WERI-Rb-1 (cell line): ENCODE data around the gene FOXJ2.
"Not testable (repeated sequence)": the region's sequence is repeated elsewhere in the genome, so short reads cannot be mapped to it uniquely, and the experiment has no call there.

ENCODE experiments used
- DNase-seq: peaks from one replicate; pipeline ENCODE4 v3.0.0-alpha.2; 2020
- H3K27ac ChIP-seq: fragments of 250-450 bp; sonication (Bioruptor Pico); 2 replicates; pipeline ENCODE4 v1.5.1; 2020; ENCODE audit warnings: mild to moderate bottlenecking, moderate library complexity
- H3K27me3 ChIP-seq: fragments of 250-450 bp; sonication (Bioruptor Pico); 2 replicates; pipeline ENCODE4 v1.5.1; 2021; ENCODE audit warnings: mild to moderate bottlenecking, low read depth, moderate library complexity; ENCODE audit not compliant: insufficient read depth, severe bottlenecking
- H3K36me3 ChIP-seq: fragments of 250-450 bp; sonication (Bioruptor Pico); 2 replicates; pipeline ENCODE4 v1.5.1; 2020; ENCODE audit warnings: mild to moderate bottlenecking, moderate library complexity
- H3K4me3 ChIP-seq: 2 replicates; pipeline ENCODE4 v1.5.1; 2011; ENCODE audit warnings: low read depth, mild to moderate bottlenecking, control low read depth, low read length
- H3K9me3 ChIP-seq: fragments of 250-450 bp; sonication (Bioruptor Pico); 2 replicates; pipeline ENCODE4 v1.5.1; 2021; ENCODE audit warnings: mild to moderate bottlenecking, moderate library complexity; ENCODE audit not compliant: severe bottlenecking
- TF ChIP-seq, protein P1 (sequence below): IDR thresholded peaks from 2 replicates; pipeline ENCODE4 v1.5.1; 2011; ENCODE audit warnings: low read depth, mild to moderate bottlenecking, control low read depth, inconsistent platforms, low read length

The FOXJ2 gene

GRCh38 chr12:8028267-8028666 is 4.2 kb upstream of the FOXJ2 start:
- Histone ChIP-seq H3K4me3 (no peak overlapping the region), H3K27me3 (no peaks in the 10 kb centered on the region), H3K27ac (no peak overlapping the region; the same call in 1 of the 2 replicates), H3K36me3 (no peaks in the 10 kb centered on the region), H3K9me3 (no peaks in the 10 kb centered on the region)
- TF ChIP-seq, protein P1, sequence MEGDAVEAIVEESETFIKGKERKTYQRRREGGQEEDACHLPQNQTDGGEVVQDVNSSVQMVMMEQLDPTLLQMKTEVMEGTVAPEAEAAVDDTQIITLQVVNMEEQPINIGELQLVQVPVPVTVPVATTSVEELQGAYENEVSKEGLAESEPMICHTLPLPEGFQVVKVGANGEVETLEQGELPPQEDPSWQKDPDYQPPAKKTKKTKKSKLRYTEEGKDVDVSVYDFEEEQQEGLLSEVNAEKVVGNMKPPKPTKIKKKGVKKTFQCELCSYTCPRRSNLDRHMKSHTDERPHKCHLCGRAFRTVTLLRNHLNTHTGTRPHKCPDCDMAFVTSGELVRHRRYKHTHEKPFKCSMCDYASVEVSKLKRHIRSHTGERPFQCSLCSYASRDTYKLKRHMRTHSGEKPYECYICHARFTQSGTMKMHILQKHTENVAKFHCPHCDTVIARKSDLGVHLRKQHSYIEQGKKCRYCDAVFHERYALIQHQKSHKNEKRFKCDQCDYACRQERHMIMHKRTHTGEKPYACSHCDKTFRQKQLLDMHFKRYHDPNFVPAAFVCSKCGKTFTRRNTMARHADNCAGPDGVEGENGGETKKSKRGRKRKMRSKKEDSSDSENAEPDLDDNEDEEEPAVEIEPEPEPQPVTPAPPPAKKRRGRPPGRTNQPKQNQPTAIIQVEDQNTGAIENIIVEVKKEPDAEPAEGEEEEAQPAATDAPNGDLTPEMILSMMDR = no peak
- DNase-seq = no peak

DNA sequence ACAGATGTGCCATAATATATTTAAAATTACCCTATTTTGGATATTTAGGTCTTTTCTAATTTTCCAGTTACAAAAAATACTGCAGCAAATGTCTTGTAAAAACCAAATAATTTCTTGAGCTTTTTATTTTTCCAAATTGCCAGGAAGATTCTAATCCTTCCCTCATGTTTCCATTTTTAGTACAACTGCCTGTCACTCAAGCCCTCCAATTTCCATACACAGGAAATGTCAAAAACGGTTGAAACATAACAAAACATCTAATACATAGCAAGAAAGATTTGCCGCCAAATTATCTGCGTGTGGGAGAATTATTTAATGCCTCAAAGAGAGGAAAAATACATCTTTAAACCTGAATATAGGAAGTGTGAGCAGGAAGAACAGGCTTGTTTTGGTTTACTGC is 2.3 kb upstream of the FOXJ2 start:
- TF ChIP-seq, protein P1 = no peak
- Histone ChIP-seq H3K27ac (no peak overlapping the region), H3K4me3 (no peak overlapping the region), H3K9me3 (no peaks in the 10 kb centered on the region), H3K27me3 (no peaks in the 10 kb centered on the region), H3K36me3 (no peaks in the 10 kb centered on the region)
- no peak for DNase-seq

DNA sequence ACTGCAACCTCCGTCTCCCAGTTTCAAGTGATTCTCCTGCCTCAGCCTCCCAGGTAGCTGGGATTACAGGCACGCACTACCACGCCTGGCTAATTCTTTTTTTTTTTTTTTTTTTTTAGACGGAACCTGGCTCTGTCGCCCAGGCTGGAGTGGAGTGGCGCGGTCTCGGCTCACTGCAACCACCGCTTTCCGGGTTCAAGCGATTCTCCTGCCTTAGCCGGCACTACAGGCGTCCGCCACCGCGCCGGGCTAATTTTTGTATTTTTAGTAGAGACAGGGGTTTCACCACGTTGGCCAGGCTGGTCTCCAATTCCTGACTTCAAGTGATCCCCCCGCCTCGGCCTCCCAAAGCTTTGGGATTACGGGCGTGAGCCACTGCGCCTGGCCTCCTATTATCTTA is 1.5 kb upstream of the FOXJ2 start:
- H3K27ac ChIP-seq, H3K4me3 ChIP-seq: not testable (repeated sequence)

DNA sequence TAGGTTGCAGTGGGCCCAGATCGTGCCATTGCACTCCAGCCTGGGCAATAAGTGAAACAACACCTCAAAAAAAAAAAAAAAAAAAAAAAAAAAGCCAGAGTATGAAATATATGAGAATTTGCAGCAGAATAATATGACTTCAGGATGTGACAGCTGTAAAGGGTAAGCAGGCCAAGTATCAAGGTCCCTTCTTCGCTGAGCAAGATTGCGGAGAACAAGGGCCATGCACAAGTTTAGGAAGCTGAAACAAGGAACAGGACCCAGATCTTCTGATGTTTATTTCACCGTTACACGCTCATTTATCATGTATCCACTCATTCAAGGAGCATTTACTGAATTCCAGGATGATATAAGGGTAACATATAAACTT is 659 bp upstream of the FOXJ2 start:
- Histone ChIP-seq H3K27me3 (no peaks in the 10 kb centered on the region), H3K36me3 (no peaks in the 10 kb centered on the region), H3K27ac (peak overlapping the region; percentile 75), H3K4me3 (peak overlapping the region; percentile 90), H3K9me3 (no peaks in the 10 kb centered on the region)
- DNase-seq = no peak
- TF ChIP-seq, protein P1 = no peak

More for the DNA sequence above, 1.5 kb upstream of the FOXJ2 start:
- H3K9me3 ChIP-seq, DNase-seq, H3K36me3 ChIP-seq, H3K27me3 ChIP-seq: not testable (repeated sequence)

- peak overlapping the region; percentile 75 for H3K27ac ChIP-seq
- TF ChIP-seq, protein P1 = no peak
Measured at GRCh38 chr12:8033153-8034044, 883 bp downstream of the FOXJ2 start.

DNA sequence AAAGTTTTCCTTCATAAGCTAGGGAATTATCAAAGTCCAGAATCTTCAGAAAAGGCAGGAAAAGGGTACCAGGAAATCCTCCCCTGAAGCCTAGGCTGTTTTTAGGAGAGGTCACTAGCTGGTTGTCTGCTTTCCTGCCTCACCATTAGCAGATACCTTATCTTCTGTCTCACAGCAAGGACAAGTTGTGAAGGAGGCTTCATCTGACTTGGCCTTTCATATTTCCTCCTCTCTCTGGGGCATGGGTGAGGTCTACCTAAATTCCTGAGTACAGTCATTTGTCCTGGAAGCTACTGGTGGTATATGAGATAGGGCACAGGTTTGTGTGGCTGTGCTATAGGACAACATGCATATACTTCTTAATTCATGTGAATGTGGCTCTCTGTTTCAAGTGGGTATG is 2.3 kb downstream of the FOXJ2 start:
- Histone ChIP-seq H3K27me3 (no peaks in the 10 kb centered on the region), H3K36me3 (no peaks in the 10 kb centered on the region), H3K27ac (no peak overlapping the region), H3K4me3 (no peak overlapping the region), H3K9me3 (no peaks in the 10 kb centered on the region)
- DNase-seq = no peak
- TF ChIP-seq, protein P1 = no peak

More at GRCh38 chr12:8033153-8034044, 883 bp downstream of the FOXJ2 start:
- Histone ChIP-seq H3K9me3 (no peaks in the 10 kb centered on the region), H3K4me3 (peak overlapping the region; percentile 90), H3K36me3 (no peaks in the 10 kb centered on the region), H3K27me3 (no peaks in the 10 kb centered on the region)
- DNase-seq = peak; percentile 66
